NT2/D1 (cell line): ENCODE measurements around the gene CATSPER3.
"Not testable (repeated sequence)": the region's sequence is repeated elsewhere in the genome, so short reads cannot be mapped to it uniquely, and the experiment has no call there.

Source experiments
- DNase-seq: peaks from one replicate; pipeline ENCODE4 v3.0.0-alpha.2; 2011; ENCODE audit warnings: low read depth, low spot score
- H3K27me3 ChIP-seq: 2 replicates; pipeline ENCODE4 v1.6.0; 2011; ENCODE audit warnings: mild to moderate bottlenecking; ENCODE audit not compliant: insufficient read length, insufficient read depth
- H3K36me3 ChIP-seq: 2 replicates; pipeline ENCODE4 v1.6.1; 2011; ENCODE audit warnings: mild to moderate bottlenecking, low read length, mixed read lengths; ENCODE audit not compliant: insufficient read depth, insufficient read length
- H3K4me1 ChIP-seq: 2 replicates; pipeline ENCODE4 v1.5.1; 2011; ENCODE audit not compliant: insufficient read depth, insufficient read length
- H3K4me3 ChIP-seq: 2 replicates; pipeline ENCODE4 v1.5.1; 2011; ENCODE audit warnings: low read depth; ENCODE audit not compliant: insufficient read length
- H3K9ac ChIP-seq: 2 replicates; pipeline ENCODE4 v1.6.0; 2011; ENCODE audit warnings: low read depth; ENCODE audit not compliant: insufficient read length
- H3K9me3 ChIP-seq: 2 replicates; pipeline ENCODE4 v1.5.1; 2011; ENCODE audit warnings: mild to moderate bottlenecking, low read length; ENCODE audit not compliant: insufficient read depth
- SUZ12 ChIP-seq: IDR thresholded peaks from 2 replicates; pipeline ENCODE4 v1.6.1; 2011; ENCODE audit not compliant: insufficient read length, insufficient read depth; ENCODE audit errors: extremely low read depth
- YY1 ChIP-seq: IDR thresholded peaks from 2 replicates; pipeline ENCODE4 v1.6.1; 2011; ENCODE audit not compliant: insufficient read length, insufficient read depth
- ZNF274 ChIP-seq: IDR thresholded peaks from 2 replicates; pipeline ENCODE4 v1.6.1; 2011; ENCODE audit warnings: mild to moderate bottlenecking, low read depth, low read length

The CATSPER3 gene

GRCh38 chr5:134994560-134995156 is 27.0 kb downstream of the CATSPER3 start:
- Histone ChIP-seq H3K9me3 (0 out of 2 replicates have a peak, but pooled peaks cover 6% of the 10 kb centered on the region), H3K4me3 (no peak overlapping the region), H3K27me3 (no peaks in the 10 kb centered on the region), H3K4me1 (no peaks in the 10 kb centered on the region), H3K9ac (no peak overlapping the region), H3K36me3 (no peaks in the 10 kb centered on the region)
- DNase-seq = no peak
- TF ChIP-seq ZNF274 (no peak), YY1 (no peak), SUZ12 (no peak)

- TF ChIP-seq ZNF274 (no peak), SUZ12 (no peak), YY1 (no peak)
- Histone ChIP-seq H3K9me3 (0 out of 2 replicates have a peak, but pooled peaks cover 6% of the 10 kb centered on the region), H3K9ac (no peak overlapping the region), H3K36me3 (no peaks in the 10 kb centered on the region), H3K4me1 (no peaks in the 10 kb centered on the region), H3K27me3 (no peaks in the 10 kb centered on the region), H3K4me3 (no peak overlapping the region)
- DNase-seq = no peak
These were observed 28.2 kb downstream of the CATSPER3 start for GRCh38 chr5:134995850-134996402.

- Histone ChIP-seq H3K27me3 (no peaks in the 10 kb centered on the region), H3K9me3 (no peaks in the 10 kb centered on the region), H3K4me3 (no peak overlapping the region), H3K9ac (no peak overlapping the region), H3K4me1 (no peaks in the 10 kb centered on the region), H3K36me3 (no peaks in the 10 kb centered on the region)
- no peak for DNase-seq
- no peak for TF ChIP-seq ZNF274
- TF ChIP-seq SUZ12 = no peak
- TF ChIP-seq YY1 = no peak
These were observed 29.3 kb downstream of the CATSPER3 start for GRCh38 chr5:134997015-134997414.

GRCh38 chr5:134998068-134998467 is 30.4 kb downstream of the CATSPER3 start:
- not testable (repeated sequence) for H3K4me1 ChIP-seq, H3K9me3 ChIP-seq, H3K27me3 ChIP-seq, DNase-seq, H3K4me3 ChIP-seq, H3K36me3 ChIP-seq, H3K9ac ChIP-seq

GRCh38 chr5:135004376-135004775 is 36.7 kb downstream of the CATSPER3 start:
- TF ChIP-seq YY1 (no peak), SUZ12 (no peak), ZNF274 (no peak)
- DNase-seq = no peak
- no peaks in the 10 kb centered on the region for H3K9me3 ChIP-seq
- H3K9ac ChIP-seq = no peak overlapping the region
- H3K36me3 ChIP-seq = no peaks in the 10 kb centered on the region
- no peaks in the 10 kb centered on the region for H3K4me1 ChIP-seq
- H3K4me3 ChIP-seq = no peak overlapping the region
- H3K27me3 ChIP-seq = no peaks in the 10 kb centered on the region

GRCh38 chr5:135005076-135005475 is 37.4 kb downstream of the CATSPER3 start:
- H3K4me1 ChIP-seq = no peaks in the 10 kb centered on the region
- no peak overlapping the region for H3K9ac ChIP-seq
- DNase-seq = no peak
- no peaks in the 10 kb centered on the region for H3K9me3 ChIP-seq
- H3K27me3 ChIP-seq = no peaks in the 10 kb centered on the region
- no peak overlapping the region for H3K4me3 ChIP-seq
- no peaks in the 10 kb centered on the region for H3K36me3 ChIP-seq
- TF ChIP-seq ZNF274 (no peak), YY1 (no peak), SUZ12 (no peak)

GRCh38 chr5:135007305-135007704 is 39.6 kb downstream of the CATSPER3 start:
- TF ChIP-seq SUZ12 = no peak
- TF ChIP-seq ZNF274 = no peak
- TF ChIP-seq YY1 = no peak
- Histone ChIP-seq H3K9me3 (no peaks in the 10 kb centered on the region), H3K4me3 (no peak overlapping the region), H3K36me3 (no peaks in the 10 kb centered on the region), H3K27me3 (no peaks in the 10 kb centered on the region), H3K9ac (no peak overlapping the region), H3K4me1 (no peaks in the 10 kb centered on the region)
- no peak for DNase-seq
